ENCODE results near the gene PARD3. TPM values are rescaled to one million over a fixed set of nuclear protein-coding genes. Genes with fewer than 3 reads are reported as not detected.
A peak's percentile ranks its signal among the peaks of the same experiment; 100 is the strongest.

Gene PARD3
- total and polyA plus RNA-seq, 3 donors from 2014 or later: 31.8 to 59.5 (median 49.5) TPM

DNA sequence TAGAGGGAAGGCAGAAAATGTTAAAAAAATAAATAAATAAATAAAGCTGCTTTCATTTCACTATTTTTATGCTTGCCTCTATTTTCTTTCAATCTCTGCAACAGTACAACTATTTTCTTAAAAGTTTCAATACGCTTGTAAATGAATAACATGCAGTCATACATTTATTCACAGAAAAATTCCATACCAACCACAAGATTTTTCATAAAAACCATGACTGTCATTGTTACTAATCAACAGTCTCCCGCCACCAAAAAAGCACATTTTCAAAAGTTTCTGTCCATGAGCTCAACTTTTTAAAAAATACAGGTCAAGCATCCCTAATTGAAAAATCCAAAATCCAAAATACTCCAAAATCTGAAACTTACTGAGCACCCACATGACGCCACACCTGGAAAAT is 5.3 kb downstream of the PARD3 start:
- DNase-seq: no peak
- intact Hi-C loops (cut with DNase I; ENCODE audit: low total_unique reads): no loop called here
- no peaks in the 10 kb centered on the region for H3K36me3 ChIP-seq (ENCODE audit: low read depth, missing control alignments)
- TF ChIP-seq, protein P1, sequence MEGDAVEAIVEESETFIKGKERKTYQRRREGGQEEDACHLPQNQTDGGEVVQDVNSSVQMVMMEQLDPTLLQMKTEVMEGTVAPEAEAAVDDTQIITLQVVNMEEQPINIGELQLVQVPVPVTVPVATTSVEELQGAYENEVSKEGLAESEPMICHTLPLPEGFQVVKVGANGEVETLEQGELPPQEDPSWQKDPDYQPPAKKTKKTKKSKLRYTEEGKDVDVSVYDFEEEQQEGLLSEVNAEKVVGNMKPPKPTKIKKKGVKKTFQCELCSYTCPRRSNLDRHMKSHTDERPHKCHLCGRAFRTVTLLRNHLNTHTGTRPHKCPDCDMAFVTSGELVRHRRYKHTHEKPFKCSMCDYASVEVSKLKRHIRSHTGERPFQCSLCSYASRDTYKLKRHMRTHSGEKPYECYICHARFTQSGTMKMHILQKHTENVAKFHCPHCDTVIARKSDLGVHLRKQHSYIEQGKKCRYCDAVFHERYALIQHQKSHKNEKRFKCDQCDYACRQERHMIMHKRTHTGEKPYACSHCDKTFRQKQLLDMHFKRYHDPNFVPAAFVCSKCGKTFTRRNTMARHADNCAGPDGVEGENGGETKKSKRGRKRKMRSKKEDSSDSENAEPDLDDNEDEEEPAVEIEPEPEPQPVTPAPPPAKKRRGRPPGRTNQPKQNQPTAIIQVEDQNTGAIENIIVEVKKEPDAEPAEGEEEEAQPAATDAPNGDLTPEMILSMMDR (IDR thresholded peaks at IDR 0.05): no peak
- no peak for TF ChIP-seq POLR2A (IDR thresholded peaks at IDR 0.05)
- no peaks in the 10 kb centered on the region for H3K4me1 ChIP-seq
- WGBS, 2 donors: 78 to 88% methylated on average over 3 of the region's 3 CpGs
- no peaks in the 10 kb centered on the region for H3K9me3 ChIP-seq
- H3K4me3 ChIP-seq: no peak overlapping the region
- H3K27me3 ChIP-seq: no peaks in the 10 kb centered on the region
- no peak overlapping the region for H3K27ac ChIP-seq

DNA sequence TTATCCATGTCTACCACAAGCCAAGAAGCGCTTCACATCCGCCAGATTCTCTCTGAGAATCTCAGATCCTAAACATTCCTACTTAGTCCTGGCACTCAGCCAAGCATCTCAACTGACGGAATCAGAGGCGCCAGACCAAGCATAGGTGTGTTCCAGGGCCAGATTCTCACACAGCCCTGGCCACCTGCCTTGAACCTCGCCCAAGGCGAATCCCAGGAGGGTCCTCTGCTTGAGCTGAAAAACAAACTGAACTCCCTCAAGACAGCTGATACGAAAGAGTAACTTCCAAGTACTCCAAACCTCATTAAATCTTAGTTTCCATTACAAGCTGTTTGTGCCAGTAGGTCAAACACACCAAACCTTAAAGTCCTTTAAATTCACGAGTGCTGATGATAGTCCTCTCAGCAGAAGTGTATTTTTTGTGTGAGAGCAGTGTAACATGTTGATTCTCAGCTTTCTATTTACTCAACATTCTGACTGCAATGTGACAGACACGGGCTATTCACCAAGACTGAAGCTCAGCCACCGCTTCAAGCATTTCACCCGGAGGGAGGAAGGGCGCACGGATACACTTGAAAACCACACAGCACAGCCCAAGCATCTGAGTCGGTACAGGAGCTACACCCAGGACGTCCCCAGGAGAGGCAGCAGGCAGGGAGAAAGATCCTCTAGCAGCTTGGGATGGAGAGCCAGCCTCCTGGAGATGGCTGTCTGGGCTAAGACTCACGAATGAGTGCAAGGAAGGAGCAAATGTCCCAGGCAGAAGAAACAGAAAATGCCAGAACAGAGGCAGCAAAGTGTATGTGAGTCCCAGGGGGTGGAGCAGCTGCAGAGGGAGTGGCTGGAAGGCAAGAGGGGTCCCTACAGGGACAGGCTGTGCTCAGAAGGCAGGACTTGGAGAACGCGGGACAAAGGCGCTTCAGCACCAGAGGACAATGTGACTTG is 6.0 kb downstream of the PARD3 start:
- Histone ChIP-seq H3K36me3 (ENCODE audit: low read depth, missing control alignments) (no peaks in the 10 kb centered on the region), H3K4me1 (no peaks in the 10 kb centered on the region), H3K27me3 (no peaks in the 10 kb centered on the region), H3K4me3 (no peak overlapping the region), H3K27ac (peak overlapping the region; percentile 36 to 73), H3K9me3 (no peaks in the 10 kb centered on the region)
- 39 to 49% methylated on average over 19 of the region's 19 CpGs for WGBS, 2 donors
- intact Hi-C loops (cut with DNase I; ENCODE audit: low total_unique reads): no loop called here
- no peak for TF ChIP-seq POLR2A (IDR thresholded peaks at IDR 0.05)
- TF ChIP-seq, protein P1 (IDR thresholded peaks at IDR 0.05): no peak
- peak; percentile 56 for DNase-seq

DNA sequence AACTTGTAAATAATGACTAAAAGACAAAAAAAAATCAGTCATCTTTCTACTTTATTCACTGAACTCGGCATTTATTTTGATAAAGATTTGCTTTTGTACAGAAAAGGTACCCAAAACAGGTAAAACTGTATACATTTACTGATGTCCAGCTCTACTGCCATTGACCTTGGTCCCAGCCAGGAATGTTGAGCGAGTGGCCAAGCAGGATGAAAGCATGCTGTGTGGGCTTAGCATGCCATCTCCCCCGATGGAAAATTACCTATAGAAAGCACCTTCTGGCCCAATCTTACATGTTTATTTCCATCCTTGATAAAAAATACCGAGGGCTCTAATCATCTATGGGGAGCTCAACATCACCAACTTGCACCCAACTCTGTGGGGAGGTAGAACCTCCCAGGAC is 6.8 kb downstream of the PARD3 start:
- intact Hi-C loops (cut with DNase I; ENCODE audit: low total_unique reads): no loop called here
- Histone ChIP-seq H3K27ac (peak overlapping the region in 1 of 2 donors; percentile 73), H3K36me3 (ENCODE audit: low read depth, missing control alignments) (no peaks in the 10 kb centered on the region), H3K9me3 (no peaks in the 10 kb centered on the region), H3K27me3 (no peaks in the 10 kb centered on the region), H3K4me1 (no peaks in the 10 kb centered on the region), H3K4me3 (no peak overlapping the region)
- TF ChIP-seq, protein P1 (IDR thresholded peaks at IDR 0.05): no peak
- TF ChIP-seq POLR2A (IDR thresholded peaks at IDR 0.05): no peak
- no peak for DNase-seq
- WGBS, 2 donors: 74 to 75% methylated on average over 4 of the region's 4 CpGs

DNA sequence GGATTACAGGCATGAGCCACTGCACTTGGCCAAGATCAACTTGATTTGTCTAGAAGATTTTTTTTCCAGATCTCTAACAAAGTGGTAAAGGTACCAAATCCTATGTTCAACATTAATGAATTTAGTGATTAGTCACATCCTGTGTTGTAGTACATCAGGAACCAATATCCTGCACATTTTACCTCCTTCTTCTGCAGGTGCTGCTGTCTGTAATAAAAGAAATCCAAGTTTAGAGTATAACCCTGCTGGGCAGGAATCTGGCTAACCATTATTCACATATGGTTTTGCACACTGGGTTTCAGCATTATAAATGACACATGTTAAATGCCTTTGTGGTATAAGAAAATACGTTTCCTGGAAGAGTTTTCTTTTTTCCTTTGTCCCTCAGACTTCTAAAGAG is 10.8 kb downstream of the PARD3 start:
- DNase-seq: no peak
- WGBS, 2 donors: 79 to 91% methylated on average over 1 of the region's 1 CpG
- Histone ChIP-seq H3K4me3 (no peak overlapping the region), H3K27ac (no peak overlapping the region), H3K27me3 (no peaks in the 10 kb centered on the region), H3K9me3 (no peaks in the 10 kb centered on the region), H3K36me3 (ENCODE audit: low read depth, missing control alignments) (no peaks in the 10 kb centered on the region), H3K4me1 (no peaks in the 10 kb centered on the region)
- no peak for TF ChIP-seq POLR2A (IDR thresholded peaks at IDR 0.05)
- TF ChIP-seq, protein P1 (IDR thresholded peaks at IDR 0.05): no peak
- intact Hi-C loops (cut with DNase I; ENCODE audit: low total_unique reads): no loop called here
